ENCODE results near the gene ADAMTS2.

DNA sequence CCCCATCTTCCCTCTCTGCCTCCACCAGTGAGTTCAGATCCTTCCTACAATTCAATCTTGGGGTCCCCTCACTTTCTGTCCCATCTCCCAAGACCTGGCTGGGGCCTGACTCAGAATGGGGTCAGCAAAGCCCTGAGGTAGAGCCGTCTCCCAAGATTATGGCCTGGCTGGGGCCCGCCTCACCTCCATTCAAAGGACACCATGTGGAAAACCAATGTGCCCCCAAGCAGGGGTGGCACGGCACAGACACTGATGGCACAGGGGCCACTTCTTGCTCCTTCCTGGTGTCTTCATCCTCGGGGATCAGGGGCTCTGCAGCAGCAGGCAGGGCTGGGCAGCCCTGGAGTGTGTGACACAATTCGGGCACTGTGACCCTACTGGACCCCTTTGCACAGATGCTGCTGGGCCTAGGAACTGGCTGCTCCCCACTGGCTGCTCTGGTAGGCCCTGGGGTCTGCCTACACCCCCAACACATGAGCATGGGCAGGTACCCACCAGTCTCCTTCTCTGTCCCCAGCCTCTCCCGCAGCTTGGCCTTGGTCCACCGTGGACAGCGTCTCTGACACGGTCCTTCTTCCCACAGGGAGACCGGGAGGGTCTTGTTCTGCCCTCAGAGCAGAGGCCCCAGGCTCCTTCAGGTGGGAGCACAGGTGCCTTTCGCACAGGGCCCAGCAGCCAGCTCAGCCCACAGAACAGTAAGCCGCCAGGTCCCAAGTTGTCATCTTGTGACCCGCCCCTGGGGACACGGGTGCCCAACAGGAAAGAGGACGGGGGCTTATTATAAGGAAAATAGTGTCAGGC lies 89.5 kb downstream of the ADAMTS2 start:
- TF ChIP-seq CTCF (conservative IDR thresholded peaks at IDR 0.05; ENCODE audit: low read depth, low read length), result no peak
- TF ChIP-seq POLR2A (IDR thresholded peaks at IDR 0.05; ENCODE audit: low read depth, low read length), result no peak
- no peak for TF ChIP-seq CHD1 (IDR thresholded peaks at IDR 0.05; ENCODE audit: low read depth, low read length)
- TF ChIP-seq RAD21 (IDR thresholded peaks at IDR 0.05; ENCODE audit: low read length), result no peak
- TF ChIP-seq SMC3 (IDR thresholded peaks at IDR 0.05; ENCODE audit: low read depth, low read length), result no peak
- no peak for TF ChIP-seq BHLHE40 (IDR thresholded peaks at IDR 0.05; ENCODE audit: low read depth, low read length)
- TF ChIP-seq, protein P1, sequence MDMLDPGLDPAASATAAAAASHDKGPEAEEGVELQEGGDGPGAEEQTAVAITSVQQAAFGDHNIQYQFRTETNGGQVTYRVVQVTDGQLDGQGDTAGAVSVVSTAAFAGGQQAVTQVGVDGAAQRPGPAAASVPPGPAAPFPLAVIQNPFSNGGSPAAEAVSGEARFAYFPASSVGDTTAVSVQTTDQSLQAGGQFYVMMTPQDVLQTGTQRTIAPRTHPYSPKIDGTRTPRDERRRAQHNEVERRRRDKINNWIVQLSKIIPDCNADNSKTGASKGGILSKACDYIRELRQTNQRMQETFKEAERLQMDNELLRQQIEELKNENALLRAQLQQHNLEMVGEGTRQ (IDR thresholded peaks at IDR 0.05; ENCODE audit: low read depth, low read length), result no peak
- TF ChIP-seq NFE2L2 (IDR thresholded peaks at IDR 0.05; ENCODE audit: low read depth, low read length), result no peak
- no peak for TF ChIP-seq MAFK (IDR thresholded peaks at IDR 0.05; ENCODE audit: low read depth, low read length)
- no peak for TF ChIP-seq MXI1 (IDR thresholded peaks at IDR 0.05; ENCODE audit: borderline replicate concordance, low read depth, low read length)
- TF ChIP-seq MAZ (IDR thresholded peaks at IDR 0.05; ENCODE audit: borderline replicate concordance, low read depth, low read length), result no peak
